Fibroblast of lung (primary cell): ENCODE measurements around the gene PPP5C. TPM values are rescaled to one million over a fixed set of nuclear protein-coding genes. Genes with fewer than 3 reads are reported as not detected.

ENCODE experiments used
- DNase-seq, 2 donors: peaks; one replicate each; pipeline versions ENCODE4 v3.0.0 to v3.0.0-alpha.2; 2010; ENCODE audit warnings: low read depth in 2 of 2
- H2AFZ ChIP-seq: 2 replicates; pipeline ENCODE4 v1.5.1; 2012; ENCODE audit warnings: low read length, control low read depth, inconsistent platforms
- H3K27ac ChIP-seq: 2 replicates; pipeline ENCODE4 v1.5.1; 2011; ENCODE audit warnings: low read length, control low read depth; ENCODE audit not compliant: insufficient read depth
- H3K27me3 ChIP-seq: 2 replicates; pipeline ENCODE4 v1.5.1; 2011; ENCODE audit warnings: mild to moderate bottlenecking, low read length; ENCODE audit not compliant: control insufficient read depth, insufficient read depth
- H3K36me3 ChIP-seq: 2 replicates; pipeline ENCODE4 v1.5.1; 2011; ENCODE audit warnings: low read length; ENCODE audit not compliant: control insufficient read depth, insufficient read depth
- H3K4me1 ChIP-seq: 2 replicates; pipeline ENCODE4 v1.5.1; 2011; ENCODE audit warnings: low read length; ENCODE audit not compliant: control insufficient read depth, insufficient read depth; ENCODE audit errors: extremely low read depth
- H3K4me2 ChIP-seq: 2 replicates; pipeline ENCODE4 v1.5.1; 2011; ENCODE audit warnings: low read length, control low read depth; ENCODE audit not compliant: insufficient read depth; ENCODE audit errors: extremely low read depth
- H3K4me3 ChIP-seq, 4 experiments: fragments of 200-600 bp in 1 of 4; sonication (generic) in 1 of 4; replicated peaks in 1 of 4; 2 replicates each; pipeline ENCODE4 v1.5.1; 2011 to 2016; ENCODE audit warnings: low read length in 4 of 4, low read depth in 3 of 4, mild to moderate bottlenecking in 3 of 4, control low read depth in 2 of 4, inconsistent platforms in 1 of 4, mixed read lengths in 1 of 4; ENCODE audit not compliant: insufficient read depth in 1 of 4; ENCODE audit errors: control extremely low read depth in 1 of 4
- H3K79me2 ChIP-seq: 2 replicates; pipeline ENCODE4 v1.5.1; 2012; ENCODE audit warnings: mild to moderate bottlenecking, low read length, inconsistent platforms; ENCODE audit not compliant: control insufficient read depth, insufficient read depth
- H3K9ac ChIP-seq: 2 replicates; pipeline ENCODE4 v1.5.1; 2011; ENCODE audit warnings: mild to moderate bottlenecking, low read length, control low read depth; ENCODE audit not compliant: insufficient read depth
- H3K9me3 ChIP-seq: 2 replicates; pipeline ENCODE4 v1.5.1; 2012; ENCODE audit warnings: low read depth, low read length; ENCODE audit not compliant: control insufficient read depth, insufficient read depth
- H4K20me1 ChIP-seq: 2 replicates; pipeline ENCODE4 v1.5.1; 2011; ENCODE audit warnings: low read length; ENCODE audit not compliant: control insufficient read depth, insufficient read depth; ENCODE audit errors: extremely low read depth
- EZH2 ChIP-seq: IDR thresholded peaks from 2 replicates; pipeline ENCODE4 v1.5.1; 2012; ENCODE audit warnings: low read length, control low read depth, mild to moderate bottlenecking; ENCODE audit errors: missing control alignments
- polyA plus RNA-seq, 2 donors: library from polyadenylated mRNA; depleted of rRNA in 1 of 2; stranded (reverse) in 1 of 2; unstranded in 1 of 2; fragments of >200 nt; gene quantifications; 2 replicates each; pipeline ENCODE4 v1.2.1, GENCODE V29; 2011 to 2012; ENCODE audit warnings: missing spikeins in 1 of 2
- total RNA-seq: library from RNA; depleted of rRNA; stranded (reverse); fragments of >200 nt; gene quantifications from 2 replicates; pipeline ENCODE4 v1.2.1, GENCODE V29; 2014
- TF ChIP-seq, protein P1 (sequence below), 2 donors: IDR thresholded peaks in 1 of 2; conservative IDR thresholded peaks in 1 of 2; 1 replicate in 1 of 2; 2 replicates in 1 of 2; pipeline ENCODE4 v1.5.1; 2011 to 2012; ENCODE audit warnings: low read length in 2 of 2, control low read depth in 1 of 2, inconsistent platforms in 1 of 2, low read depth in 1 of 2, mild to moderate bottlenecking in 1 of 2

Gene PPP5C
- total and polyA plus RNA-seq, 2 donors (not counting 1 experiment from before 2014, with no cell fraction given) = 46.9 to 94.1 TPM

DNA sequence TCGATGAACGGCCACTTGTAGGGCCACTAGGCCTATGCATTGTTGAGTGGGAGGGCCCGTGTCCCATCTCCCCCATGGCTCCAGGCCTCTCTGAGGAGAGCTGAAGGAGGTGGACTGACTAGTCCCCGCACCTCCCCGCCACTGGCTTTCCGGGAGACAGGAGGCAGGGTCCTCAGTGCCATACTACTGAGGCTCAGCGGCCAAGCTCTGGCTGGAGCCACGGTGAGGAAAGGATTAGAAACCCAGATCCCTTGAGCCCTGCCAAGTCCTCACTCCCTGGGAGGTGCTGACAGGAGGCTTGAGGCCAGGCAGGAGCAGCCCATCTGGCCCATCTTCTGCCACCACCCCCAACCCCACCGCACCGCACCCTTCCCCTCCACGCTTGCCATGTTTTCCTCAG lies 37.5 kb downstream of the PPP5C start:
- Histone ChIP-seq H3K27me3 (no peaks in the 10 kb centered on the region), H2AFZ (no peak overlapping the region), H3K36me3 (peaks cover 27% of the 10 kb centered on the region), H3K4me3 (no peak overlapping the region), H3K9ac (no peak overlapping the region), H3K4me1 (no peaks in the 10 kb centered on the region), H3K79me2 (peaks cover 10% of the 10 kb centered on the region), H3K4me2 (no peak overlapping the region), H3K9me3 (no peaks in the 10 kb centered on the region), H3K27ac (no peak overlapping the region), H4K20me1 (no peaks in the 10 kb centered on the region)
- no peak for DNase-seq
- TF ChIP-seq, protein P1, sequence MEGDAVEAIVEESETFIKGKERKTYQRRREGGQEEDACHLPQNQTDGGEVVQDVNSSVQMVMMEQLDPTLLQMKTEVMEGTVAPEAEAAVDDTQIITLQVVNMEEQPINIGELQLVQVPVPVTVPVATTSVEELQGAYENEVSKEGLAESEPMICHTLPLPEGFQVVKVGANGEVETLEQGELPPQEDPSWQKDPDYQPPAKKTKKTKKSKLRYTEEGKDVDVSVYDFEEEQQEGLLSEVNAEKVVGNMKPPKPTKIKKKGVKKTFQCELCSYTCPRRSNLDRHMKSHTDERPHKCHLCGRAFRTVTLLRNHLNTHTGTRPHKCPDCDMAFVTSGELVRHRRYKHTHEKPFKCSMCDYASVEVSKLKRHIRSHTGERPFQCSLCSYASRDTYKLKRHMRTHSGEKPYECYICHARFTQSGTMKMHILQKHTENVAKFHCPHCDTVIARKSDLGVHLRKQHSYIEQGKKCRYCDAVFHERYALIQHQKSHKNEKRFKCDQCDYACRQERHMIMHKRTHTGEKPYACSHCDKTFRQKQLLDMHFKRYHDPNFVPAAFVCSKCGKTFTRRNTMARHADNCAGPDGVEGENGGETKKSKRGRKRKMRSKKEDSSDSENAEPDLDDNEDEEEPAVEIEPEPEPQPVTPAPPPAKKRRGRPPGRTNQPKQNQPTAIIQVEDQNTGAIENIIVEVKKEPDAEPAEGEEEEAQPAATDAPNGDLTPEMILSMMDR (conservative IDR thresholded peaks at IDR 0.05 in 1 of 2, IDR thresholded peaks at IDR 0.05 in 1 of 2; ENCODE audit: low read depth in 1 of 2, low read length in 2 of 2) = no peak
- TF ChIP-seq EZH2 = no peak

DNA sequence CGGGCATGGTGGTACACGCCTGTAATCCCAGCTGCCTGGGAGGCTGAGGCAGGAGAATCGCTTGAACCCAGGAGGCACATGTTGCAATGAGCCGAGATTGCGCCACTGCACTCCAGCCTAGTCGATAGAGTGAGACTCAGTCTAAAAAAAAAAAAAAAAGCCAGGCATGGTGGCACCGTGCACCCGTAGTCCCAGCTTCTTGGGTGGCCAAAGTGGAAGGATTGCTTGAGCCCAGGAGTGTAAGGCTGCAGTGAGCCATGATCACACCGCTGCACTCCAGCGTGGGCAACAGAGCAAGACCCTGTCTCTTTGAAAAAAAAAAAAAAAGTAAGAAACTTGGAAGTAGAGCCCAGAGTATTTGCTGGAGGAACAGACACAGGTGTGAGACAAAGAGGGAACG lies 38.7 kb downstream of the PPP5C start:
- peaks cover 33% of the 10 kb centered on the region for H3K36me3 ChIP-seq
- no peak overlapping the region for H3K4me3 ChIP-seq
- TF ChIP-seq EZH2 = no peak
- TF ChIP-seq, protein P1 (conservative IDR thresholded peaks at IDR 0.05 in 1 of 2, IDR thresholded peaks at IDR 0.05 in 1 of 2; ENCODE audit: low read depth in 1 of 2, low read length in 2 of 2) = no peak
- H3K27me3 ChIP-seq = no peaks in the 10 kb centered on the region
- H3K27ac ChIP-seq = no peak overlapping the region
- no peaks in the 10 kb centered on the region for H3K79me2 ChIP-seq
- DNase-seq = no peak
- no peak overlapping the region for H3K9ac ChIP-seq
- no peaks in the 10 kb centered on the region for H3K4me1 ChIP-seq
- no peaks in the 10 kb centered on the region for H4K20me1 ChIP-seq
- no peaks in the 10 kb centered on the region for H3K9me3 ChIP-seq
- H2AFZ ChIP-seq = no peak overlapping the region
- no peak overlapping the region for H3K4me2 ChIP-seq

DNA sequence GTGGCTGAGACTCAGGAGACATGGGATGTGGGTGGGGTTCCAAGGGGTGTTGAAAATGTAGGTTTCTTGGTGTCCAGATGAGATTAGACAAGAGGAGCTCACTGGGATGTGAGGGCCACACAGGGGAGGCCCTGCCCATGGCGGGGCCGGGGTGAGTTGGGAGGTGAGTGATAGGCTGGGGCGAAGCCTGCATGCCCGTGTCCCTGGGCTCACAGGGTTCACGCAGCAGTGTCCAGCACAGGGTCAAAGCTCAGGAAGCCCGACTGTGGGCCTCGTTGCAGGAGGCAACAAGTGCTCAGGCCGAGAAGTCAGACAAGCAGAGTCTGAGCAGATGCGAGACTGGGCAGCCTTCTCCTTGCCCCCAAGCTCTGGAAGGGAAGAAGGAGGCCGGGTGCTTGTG lies 39.3 kb downstream of the PPP5C start:
- Histone ChIP-seq H3K4me2 (no peak overlapping the region), H3K4me1 (no peaks in the 10 kb centered on the region), H3K4me3 (no peak overlapping the region), H3K9me3 (no peaks in the 10 kb centered on the region), H3K27ac (no peak overlapping the region), H3K79me2 (no peaks in the 10 kb centered on the region), H4K20me1 (no peaks in the 10 kb centered on the region), H3K9ac (no peak overlapping the region), H3K36me3 (peaks cover 33% of the 10 kb centered on the region), H2AFZ (no peak overlapping the region), H3K27me3 (no peaks in the 10 kb centered on the region)
- TF ChIP-seq EZH2 = no peak
- TF ChIP-seq, protein P1 (conservative IDR thresholded peaks at IDR 0.05 in 1 of 2, IDR thresholded peaks at IDR 0.05 in 1 of 2; ENCODE audit: low read depth in 1 of 2, low read length in 2 of 2) = no peak
- DNase-seq = no peak
